Stimulated activated CD8-positive, alpha-beta memory T cell treated with anti-CD3 and anti-CD28 coated beads, Interleukin-4, amount 100 ng/mL, for 24 hours (primary cell): ENCODE data around the gene SGCA.

Experiments
- DNase-seq: peaks from one replicate; pipeline ENCODE4 v3.0.0-alpha.2; 2020; ENCODE audit warnings: low read depth

Gene SGCA

DNA sequence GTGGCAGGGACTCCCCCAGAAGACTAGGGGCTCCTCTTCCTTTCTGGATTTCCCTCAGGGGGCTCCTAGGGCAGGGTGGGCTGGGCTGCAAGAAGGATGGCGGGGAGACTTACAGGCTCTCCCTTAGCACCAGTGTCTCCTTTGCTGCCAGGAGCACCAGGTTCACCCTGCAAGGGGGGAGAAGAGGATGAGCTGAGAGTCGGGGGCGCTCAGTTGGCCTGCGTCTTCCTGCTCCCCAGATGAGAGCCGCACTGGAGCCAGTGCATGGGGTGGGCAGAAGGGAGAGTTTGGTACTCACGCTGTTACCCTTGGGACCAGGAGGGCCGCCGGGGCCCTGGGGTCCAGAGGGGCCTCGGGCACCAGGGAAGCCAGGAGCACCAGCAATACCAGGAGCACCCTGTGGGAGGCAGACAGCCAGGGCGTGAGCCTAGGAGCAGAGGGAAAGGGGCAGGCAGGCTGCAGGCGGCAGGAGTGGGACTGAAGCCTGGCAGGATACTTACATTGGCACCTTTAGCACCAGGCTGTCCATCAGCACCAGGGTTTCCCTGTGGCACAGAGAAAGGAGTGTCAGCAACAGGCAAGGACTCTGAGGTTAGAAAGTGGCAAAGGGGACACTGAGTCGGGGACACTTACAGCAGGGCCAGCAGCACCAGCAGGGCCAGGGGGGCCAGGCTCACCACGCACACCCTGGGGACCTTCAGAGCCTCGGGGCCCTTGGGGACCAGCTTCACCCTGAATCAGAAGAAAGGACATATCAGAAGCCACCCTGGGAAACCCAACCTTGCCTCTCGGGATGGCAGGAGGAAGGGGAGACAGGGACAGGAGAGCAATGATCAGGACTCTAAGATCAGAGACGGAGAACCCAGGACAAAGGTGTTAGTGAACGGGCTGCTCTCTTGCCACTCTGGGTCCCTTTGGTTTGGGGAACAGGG is 29.4 kb downstream of the SGCA start:
- no peak for DNase-seq

DNA sequence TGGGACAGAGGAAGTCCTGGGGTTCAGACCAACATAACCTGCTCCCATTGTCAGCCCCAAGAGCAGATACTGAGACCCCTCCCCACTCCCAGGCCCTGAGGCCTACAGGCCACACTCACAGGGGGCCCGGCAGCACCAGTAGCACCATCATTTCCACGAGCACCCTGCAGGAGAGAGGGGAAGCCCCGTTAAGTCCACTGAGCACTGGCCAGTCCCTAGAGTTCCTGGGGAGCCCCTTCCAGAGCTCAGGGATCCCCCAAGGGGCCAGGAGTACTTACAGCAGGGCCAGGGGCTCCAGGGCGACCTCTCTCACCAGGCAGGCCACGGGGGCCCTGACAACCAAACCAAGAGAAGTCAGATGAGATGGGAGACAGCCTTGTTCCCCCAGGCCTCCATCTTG is 30.2 kb downstream of the SGCA start:
- DNase-seq: no peak

DNA sequence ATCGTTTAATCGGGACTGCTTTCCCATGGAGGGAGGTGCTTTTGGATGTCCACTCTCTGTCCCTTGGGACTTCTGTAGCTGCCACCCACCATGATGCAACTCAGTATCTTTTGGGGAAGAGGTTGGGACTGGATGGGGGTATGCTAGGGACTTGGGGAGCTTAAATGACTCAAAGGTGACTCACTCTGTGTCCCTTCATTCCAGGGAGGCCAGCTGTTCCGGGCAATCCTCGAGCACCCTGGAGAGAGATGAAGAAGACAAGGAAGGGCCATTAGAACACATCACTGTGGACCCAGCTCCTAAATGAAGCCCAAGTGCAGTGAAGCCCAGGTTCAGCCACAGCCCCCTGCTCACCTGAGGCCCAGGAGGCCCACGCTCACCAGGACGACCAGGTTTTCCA is 31.0 kb downstream of the SGCA start:
- no peak for DNase-seq

DNA sequence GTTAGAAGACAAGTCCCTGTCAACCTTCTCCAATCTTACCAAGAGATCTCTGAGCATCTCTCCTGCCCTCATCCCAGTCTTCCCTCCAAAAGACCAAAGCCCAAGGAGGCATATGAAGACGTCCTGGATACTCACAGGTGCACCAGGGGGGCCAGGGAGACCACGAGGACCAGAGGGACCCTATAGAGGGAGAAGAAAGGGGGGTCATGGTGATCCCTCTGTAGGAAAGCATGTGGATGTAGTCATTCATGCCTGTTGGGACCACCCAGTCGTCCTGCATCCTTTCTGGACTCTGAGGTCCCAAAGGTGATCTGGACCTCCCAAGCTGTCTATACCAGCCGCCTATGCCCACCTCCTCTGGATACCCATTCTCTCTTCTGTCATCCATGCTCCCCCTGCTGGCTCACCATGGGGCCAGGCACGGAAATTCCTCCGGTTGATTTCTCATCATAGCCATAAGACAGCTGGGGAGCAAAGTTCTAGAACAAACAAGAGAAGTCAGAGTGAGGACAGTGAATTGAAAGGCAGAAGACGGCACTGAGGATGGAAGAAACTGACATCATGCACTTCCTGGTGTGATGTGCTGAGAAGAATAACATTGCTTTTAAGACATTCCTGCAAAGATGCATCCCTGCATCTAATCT is 32.3 kb downstream of the SGCA start:
- DNase-seq: peak; percentile 48

DNA sequence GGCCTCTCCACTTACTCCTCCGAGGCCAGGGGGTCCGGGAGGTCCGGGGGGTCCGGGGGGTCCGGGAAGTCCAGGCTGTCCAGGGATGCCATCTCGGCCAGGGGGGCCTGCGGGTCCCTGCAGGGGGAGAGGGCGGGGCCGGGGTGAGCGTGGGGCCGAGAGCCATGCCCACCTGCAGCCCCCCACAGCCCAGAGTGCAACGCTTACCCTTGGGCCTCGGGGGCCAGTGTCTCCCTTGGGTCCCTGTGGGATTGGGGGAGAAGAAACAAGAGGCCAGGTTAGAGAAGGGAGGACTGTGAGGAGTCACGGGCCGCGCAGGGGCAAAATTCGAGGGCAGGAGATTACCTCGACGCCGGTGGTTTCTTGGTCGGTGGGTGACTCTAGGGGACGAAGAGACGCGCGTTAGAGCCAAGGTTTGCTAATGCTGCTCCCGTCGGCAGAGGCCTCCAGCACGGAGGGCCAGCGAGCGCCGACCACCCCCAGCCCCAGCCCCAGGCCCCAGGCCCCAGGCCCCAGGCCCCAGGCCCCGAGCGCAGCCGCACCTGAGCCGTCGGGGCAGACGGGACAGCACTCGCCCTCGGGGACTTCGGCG is 33.5 kb downstream of the SGCA start:
- DNase-seq: no peak

DNA sequence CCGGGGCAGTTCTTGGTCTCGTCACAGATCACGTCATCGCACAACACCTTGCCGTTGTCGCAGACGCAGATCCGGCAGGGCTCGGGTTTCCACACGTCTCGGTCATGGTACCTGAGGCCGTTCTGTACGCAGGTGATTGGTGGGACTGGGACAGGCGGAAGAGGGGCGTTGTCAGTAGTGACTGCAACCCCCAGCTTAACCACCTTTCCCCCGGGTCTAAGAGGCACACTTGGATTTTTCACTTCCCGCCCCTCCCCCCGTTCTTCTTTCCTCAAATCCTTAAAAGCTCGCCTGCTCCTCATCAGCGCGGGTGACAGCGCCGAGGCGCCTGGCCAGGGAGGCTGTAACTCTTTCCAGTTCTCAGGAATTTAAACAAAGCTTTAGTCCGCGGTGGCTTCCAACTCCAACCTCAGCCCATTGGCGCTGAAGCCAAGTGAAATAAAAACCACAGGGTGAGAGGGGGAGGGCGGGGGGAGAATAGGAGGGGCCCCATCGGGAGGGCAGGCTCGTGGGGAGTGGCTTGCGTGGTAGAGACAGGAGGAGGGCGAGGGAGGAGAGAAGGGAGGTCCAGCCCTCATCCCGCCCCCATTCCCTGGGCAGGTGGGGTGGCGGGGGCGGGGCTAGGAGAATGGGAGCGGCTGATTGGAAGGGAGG is 34.1 kb downstream of the SGCA start:
- peak; percentile 38 for DNase-seq

DNA sequence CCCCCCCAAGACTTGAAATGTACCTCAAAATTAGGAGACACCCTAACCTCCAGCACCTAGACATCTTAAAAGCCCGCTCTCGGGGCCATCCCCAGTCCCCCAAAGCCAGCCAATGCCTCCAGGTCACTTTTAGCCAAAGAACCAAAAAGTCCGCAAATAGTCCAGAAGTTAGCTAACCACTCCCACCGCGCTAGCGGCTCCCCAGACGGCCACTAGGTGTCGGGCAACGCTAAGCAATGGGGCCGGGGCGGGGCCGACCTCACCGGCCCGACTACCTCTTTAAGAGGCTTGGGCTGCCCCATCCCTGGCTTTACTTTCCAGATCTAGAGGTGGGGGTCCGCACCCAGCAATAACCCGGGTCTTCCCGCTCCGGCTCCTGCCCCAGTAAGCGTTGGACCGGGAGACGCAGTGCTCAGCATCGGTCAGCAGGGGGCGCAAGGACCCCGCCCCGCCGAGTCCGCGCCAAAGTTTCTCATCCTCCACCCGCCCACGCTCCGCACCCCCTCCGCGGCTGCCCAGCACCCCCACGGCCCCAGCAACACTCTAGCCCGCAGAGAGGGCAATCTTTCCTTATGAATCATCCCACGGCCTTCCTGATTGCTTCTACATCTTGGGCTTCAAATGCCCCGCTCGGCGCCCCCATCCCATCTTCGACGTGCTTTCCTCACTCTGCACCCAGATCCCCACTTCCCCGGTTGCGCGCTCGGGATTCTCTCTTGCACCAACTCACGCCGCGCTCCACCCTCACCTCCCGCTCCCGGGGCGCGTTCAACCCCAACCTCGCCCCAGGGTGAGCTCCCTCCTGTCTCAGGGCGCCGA is 34.9 kb downstream of the SGCA start:
- peak; percentile 65 for DNase-seq

DNA sequence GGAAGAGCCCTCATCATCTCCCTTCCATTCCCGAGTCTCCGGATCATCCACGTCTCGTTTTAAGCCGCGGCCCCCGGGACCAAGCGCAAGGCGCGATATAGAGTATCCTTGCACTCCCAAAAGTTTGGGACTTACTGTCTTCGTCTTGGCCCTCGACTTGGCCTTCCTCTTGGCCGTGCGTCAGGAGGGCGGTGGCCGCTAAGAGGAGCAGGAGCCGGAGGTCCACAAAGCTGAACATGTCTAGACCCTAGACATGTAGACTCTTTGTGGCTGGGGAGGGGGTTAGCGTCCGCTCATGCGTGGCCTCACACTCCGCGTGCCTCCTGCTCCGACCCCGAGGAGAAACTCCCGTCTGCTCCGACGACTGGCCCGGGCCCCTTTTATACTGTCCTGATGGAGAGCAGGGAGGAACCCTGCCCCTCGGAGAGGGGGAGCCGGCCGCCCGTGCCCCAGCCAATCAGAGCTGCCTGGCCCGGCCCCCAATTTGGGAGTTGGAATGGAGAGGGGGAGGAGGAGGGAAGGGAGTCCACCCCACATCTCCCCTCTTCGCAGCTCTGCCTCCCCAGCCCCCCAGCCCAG is 35.6 kb downstream of the SGCA start, which contains the start of gene COL1A1:
COL1A1 (minus strand) TSS at position 356 of the 579 bp plus-strand sequence; CDS start at position 238, 118 bp downstream.
- no peak for DNase-seq

DNA sequence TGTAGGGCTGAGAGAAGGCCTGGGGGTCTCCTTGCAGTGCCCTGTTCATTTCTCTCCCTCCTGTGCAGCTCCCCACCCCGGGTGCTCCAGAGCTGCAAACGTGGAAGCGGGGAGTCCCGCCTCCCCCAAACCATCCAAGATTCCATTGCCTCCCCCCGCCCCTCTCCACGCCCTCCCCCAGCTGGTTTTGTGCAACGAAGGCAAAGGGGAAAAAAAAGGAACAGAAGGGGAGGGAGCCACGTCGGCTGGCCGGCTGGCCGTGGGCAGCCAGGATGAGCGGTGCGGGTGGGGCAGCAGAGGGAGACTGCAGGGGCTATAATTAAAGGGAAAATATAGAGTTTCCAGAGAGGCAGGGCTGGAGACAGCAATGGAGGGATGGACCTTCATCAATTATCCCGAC is 37.3 kb downstream of the SGCA start:
- DNase-seq: no peak

DNA sequence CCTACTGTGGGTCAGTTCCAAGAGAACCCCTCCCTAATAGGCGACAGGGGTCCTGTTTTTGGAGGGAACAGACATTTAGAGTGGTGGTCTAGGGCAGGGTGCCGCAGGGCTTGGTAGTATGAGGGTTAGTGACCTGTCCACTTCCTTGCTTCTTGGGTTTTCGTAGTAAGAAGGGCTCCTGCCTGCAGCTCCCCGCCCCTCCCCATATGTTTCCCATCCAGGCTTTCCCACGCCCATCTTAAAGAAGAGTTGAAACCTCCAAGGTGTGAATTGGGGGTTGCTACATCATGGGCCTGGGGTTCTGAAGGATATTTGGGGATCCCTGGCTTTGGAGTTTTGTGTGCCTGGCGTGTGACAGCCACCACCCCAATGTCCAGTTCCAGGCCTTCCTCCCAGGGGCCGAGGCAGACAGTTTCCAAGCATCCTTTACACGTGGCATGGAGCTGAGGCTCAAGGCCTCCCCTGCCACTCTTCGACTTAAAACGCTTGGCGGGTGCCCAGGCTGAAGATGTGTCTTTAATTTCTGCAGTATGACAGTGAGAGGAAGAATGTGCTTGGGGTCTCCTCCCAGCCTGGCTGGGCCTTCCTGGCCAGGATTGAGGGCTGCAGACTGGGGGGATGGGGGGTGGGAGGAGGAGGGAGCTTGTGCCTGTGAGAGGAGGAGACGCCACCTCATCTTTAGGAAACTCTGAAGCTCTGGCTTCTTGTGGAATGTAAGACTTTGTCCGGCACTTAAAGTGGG is 38.0 kb downstream of the SGCA start:
- DNase-seq: no peak

DNA sequence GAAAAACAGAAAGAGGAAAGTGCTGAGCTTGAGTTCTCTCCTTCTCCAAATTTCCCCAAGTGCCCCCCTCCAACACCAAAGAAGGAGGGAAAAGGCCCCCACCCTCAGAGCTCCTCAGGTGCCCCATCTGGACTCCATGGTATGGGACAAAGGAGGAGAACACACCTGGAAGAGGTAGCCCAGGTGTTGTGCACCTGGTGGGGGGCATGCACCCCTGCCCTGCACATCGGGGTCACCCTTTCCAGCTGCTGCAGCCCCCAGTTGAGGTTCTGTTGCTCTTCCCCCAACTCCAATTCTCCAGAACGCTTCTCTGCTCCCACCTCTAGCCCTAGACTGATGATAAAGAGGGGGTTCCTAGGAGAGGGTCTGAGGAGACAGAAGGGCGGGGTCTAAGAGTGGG is 38.6 kb downstream of the SGCA start:
- no peak for DNase-seq

DNA sequence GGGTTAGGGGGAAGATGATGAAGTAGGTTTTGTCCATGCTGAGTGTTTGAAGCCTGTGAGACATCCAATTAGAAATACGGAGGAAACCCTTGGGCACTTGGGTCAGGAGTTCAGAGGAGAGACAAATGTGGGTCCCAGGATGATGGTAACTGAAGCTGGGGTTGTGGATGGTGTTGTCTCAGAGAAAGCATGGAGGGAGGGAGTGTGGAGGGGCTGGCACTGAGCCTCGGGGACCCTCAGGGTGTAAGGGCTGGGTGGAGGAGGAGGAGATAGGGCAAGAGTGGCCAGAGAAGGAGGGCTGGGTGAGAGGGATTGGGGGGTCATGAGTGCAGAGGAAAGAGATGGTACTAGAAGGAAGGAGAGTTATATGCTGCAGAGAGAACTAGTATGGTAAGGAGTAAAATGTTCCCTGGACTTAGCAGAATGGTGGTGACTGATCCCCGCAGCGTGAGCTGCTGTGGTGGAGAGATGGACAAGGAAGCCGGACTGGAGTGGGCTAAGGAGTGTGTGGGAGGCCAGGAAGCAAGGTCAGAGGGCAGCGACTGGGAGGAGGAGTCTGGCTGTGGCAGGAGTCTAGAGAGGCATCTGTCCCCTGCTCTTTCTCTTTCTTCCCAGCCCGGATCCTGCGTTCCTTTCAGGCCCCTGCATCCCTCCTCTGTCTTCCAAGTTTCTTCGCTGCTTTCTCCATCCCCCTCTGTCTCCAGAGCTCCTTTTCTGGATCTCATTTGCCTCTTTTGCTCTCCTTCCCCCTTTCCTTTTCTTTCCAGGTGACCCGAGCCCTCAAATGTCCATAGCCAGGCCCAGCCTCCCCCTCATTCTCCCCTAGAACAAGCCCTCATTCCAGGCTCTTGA is 39.5 kb downstream of the SGCA start:
- no peak for DNase-seq

DNA sequence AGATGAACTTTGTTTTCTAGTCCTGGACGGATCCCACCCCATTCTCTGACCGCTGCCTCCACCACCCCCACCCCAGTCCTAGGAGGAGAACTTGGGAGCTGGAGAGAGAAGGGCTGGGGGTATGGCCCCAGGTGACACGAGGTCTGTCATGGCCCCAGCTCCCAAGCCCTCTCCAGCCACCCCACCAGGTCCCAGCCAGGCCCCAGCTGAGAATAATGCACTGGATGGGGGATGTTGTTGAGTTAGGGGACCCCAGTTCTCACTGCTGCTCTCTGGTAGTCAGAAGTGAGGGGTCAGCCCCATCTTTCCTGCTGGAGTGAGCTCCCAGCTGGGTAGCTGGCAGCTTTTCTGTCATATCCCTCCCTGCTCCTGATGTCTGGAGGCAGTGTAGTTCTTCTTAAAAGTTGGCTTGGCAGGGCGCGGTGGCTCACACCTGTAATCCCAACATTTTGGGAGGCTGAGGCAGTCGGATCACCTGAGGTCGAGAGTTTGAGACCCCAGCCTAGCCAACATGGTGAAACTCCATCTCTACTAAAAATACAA is 40.2 kb downstream of the SGCA start:
- no peak for DNase-seq

DNA sequence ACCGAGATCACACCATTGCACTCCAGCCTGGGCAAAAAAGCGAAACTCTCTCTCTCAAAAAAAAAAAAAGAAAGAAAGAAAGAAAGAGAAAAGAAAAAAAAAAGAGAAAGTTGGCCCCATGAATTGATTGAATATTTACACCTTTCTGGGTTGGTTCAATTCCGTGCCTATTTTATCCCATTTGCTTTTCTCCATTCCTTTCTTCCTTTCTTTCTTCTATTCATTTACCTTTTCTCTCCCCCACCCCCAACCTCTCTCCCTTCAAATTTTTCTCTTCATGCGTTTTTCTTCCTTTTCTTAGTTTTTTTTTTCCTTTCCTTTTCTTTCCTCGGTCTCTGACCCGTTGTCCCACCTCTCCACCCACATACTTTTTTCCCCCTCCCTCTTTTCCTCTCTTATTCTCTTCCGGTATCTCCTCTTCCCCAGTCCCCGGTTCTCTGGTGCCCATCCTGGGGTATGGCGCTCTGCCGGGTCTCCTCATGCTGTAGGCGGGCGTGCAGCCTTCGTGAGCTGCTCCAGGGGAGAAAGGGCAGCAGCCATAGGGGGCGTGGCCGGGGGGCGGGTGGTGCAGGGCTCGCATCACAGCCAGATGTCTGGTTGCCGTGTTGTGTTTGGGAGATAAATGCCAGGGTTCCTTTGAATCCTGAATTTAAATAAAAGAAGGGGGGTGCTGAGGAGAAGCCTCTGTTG is 40.9 kb downstream of the SGCA start:
- DNase-seq: no peak

DNA sequence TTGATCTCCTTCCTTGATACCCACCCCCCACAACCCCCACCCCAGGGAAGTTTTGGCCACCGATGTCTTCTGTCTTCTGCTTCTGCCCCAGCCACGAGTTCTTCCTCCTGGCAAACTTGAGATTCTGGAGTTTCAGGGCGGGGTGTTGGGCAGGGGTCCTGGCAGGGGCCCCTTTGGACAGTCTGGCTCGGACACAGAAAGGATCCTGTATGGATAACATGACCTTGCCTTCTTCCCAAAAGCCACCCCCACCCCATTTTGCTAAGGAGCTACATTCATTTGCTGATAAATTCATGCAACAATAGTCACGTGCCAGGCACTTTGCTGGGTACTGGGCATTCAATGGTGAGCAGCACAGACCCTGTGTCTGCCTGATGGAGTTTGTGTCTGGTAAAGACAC is 41.5 kb downstream of the SGCA start:
- DNase-seq: no peak

DNA sequence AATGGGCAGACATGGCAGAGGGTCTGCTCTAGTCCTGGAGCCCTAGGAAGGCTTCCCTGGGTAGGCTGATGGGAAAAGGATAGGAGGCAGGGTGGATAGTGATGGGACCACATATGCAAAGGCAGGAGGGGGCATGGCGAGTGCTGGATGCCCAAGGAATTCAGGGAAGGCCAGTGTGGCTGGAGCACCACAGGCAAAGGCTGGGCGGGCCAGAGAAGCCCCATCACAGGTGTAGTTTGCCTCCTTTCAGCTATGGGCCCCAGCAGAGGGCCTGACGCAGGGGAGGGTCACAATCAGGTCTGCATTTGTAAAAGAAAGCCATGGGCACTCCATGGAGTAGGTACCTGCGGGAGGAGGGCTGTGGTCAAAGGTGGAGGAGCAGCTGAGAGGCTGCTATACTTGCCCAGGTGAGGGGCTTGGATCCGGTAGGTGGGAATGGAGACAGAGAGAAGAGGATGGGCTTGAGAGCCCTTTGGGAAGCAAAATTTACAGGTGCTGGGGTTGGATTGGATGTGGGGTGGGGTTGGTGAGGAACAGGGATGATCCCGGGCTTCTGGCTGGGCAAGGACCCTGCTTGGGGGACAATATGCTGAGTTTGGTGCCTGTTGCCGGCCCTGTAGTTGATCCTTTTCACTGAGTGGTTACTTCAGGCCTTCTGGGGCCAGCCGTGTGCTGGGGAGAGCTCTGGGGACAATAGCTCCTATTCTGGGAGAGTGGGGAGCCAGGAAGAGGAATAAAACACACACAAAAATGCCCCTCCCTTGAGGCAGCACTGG is 42.2 kb downstream of the SGCA start:
- DNase-seq: no peak

DNA sequence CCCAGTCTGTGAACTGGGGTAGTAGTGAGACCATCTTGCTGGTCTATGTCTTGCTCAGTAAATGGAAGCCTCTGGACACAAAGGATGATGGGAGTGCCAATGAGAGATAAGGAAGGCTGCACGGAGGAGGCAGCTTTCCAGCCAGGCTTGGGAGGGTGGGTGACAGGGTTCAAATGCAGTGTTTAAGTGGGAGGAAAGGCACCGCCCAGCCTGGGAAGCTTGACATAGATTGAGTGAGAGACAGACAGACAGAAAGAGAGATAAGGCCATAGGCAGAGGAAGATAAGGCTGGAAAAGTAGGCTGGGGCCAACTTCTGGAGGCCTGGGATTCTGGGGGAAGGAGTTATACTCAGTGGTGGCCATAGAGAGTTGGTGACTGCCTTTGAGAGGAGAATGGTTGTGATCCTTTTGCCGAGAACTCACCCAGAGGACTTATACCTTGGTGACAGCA is 42.8 kb downstream of the SGCA start:
- no peak for DNase-seq

DNA sequence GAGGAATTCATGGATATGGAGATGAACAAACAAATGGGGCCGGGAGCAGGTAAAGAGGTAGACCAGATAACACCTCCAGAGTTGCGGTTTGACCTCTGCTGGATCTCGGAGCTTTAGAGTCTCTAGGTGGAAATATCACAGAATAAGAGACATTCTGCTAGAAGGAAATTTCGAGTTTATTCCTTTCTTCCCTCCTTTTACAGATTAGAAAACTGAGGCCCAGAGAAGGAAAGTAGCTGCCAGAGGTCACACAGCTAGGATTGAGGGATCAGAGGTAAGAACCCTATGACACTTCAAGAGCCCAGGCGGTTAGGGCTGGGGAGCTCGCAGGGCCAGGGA is 43.3 kb downstream of the SGCA start:
- no peak for DNase-seq
